HG02973 (cell line): ENCODE measurements around the gene GALNT9.
"Not testable (repeated sequence)": the region's sequence is repeated elsewhere in the genome, so short reads cannot be mapped to it uniquely, and the experiment has no call there.

Experiments
- ATAC-seq: cut with Tn5 transposase; IDR thresholded peaks from one replicate; pipeline ENCODE4 v1.9.1; 2021; ENCODE audit warnings: moderate library complexity; ENCODE audit not compliant: unreplicated experiment

GALNT9 gene

DNA sequence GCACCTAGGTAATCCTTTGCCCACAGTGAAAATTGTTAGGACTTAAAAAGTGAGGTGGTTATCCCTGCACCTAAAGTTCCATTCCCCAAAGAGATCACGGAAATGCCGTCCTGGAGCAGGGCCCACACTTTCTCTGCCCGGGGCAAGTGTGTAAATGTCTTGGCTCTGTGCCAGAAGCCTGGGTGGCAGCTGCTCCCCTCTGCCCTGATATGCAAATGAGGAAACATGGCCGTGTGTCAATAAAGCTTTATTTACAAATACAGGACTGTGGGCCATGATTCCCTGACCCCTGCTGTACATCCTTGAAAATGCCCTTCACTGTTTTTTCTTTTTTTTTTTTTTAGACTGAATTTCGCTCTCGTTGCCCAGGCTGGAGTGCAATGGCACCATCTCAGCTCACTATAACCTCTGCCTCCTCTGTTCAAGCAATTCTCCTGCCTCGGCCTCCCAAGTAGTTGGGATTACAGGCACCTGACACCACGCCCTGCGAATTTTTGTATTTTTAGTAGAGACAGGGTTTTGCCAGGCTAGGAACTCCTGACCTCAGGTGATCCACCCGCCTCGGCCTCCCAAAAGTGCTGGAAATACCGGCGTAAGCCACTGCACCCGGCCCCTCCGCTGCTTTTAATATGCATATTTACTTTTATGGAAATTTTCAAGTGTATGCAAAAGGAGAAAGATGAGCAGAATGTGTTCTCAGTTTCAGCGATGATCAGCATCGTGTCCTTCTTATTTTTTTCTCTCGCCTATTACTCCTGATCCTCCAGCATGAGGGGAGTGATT, 75.5 kb downstream of the GALNT9 start:
- ATAC-seq, result no peak

DNA sequence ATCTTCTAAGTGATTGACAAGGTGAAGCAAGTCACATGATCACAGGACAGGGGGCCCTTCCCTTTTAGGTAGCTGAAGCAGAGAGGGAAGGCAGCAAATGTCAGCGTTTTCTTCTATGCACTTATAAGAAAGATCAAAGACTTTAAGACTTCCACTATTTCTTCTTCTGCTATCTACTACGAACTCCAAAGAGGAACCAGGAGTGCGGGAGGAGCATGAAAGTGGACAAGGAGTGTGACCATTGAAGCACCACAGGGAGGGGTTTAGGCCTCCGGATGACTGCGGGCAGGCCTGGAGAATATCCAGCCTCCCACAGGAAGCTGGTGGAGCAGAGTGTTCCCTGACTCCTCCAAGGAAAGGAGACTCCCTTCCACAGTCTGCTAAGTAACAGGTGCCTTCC, 76.4 kb downstream of the GALNT9 start:
- ATAC-seq, result not testable (repeated sequence)

DNA sequence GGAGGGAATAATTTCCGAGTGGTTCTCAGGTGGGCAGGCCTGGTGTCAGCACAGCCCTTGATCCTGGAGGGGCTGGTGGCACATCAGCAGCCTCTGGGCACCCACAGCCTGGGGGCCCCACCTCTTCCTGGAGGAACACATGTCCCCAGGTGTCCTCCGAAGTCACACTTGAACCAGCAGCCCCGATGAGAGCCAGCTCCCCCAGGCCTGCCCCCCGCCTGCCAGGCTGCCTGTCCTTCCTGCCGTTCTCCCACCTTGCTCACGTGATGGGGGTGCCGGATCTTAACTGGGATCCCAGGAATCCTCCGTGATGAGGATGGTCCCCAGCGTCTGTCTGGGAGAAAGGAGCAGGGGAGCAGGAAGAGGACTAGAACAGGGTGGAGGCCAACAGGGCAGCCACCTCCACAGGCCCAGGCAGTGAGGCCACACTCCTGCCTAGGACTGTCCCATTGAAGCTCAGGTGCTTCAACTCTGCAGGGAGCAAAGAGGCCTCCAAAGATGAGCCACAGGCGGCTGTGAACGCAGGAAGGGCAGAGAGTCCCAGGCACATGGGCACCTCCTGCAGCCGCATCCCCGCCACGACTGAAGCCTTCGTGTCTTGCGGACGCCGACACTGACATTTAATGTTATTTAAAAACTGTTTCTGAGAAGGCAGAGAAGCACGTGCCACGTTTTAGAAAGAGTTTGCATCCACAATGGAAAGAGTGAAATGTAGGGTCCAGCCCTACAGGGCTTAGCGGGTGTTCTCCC, 77.5 kb downstream of the GALNT9 start:
- no peak for ATAC-seq

DNA sequence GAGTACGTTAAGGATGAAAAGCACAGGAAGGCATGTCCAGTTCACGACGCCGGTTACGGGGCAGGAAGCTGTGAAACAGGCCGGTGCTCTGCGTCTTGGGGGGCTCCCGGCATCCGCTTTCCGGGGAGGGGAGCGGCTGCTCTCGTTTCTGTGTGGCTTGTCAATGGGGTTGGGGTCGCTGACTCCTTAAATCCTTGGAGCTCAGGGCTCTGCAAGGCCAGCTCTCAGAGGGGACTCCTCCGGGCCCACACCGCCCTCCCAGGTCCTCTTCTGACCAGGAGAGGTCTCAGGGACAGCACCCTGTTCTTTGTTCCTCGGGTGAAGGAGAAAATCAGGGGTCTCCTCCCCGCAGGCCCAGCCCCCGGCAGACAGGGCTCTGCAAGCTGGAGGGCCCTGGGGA, 78.1 kb downstream of the GALNT9 start:
- no peak for ATAC-seq

DNA sequence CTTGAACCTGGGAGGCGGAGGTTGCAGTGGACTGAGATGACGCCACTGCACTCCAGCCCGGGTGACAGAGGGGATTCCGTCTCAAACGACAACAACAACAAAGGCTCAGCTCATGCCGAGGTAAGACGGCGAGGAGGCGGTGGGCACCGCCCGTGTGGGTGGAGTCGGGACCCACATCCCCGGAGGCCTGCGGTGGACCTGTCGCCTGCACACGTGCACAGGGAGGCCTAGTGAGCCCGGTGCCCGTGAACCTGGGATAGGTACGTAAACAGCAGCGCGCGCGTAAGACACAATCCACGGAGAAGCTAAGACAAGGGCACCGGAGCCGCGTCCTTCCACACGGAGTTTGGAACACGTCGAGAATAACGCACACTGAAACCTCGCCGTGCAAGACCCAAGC, 78.7 kb downstream of the GALNT9 start:
- no peak for ATAC-seq

DNA sequence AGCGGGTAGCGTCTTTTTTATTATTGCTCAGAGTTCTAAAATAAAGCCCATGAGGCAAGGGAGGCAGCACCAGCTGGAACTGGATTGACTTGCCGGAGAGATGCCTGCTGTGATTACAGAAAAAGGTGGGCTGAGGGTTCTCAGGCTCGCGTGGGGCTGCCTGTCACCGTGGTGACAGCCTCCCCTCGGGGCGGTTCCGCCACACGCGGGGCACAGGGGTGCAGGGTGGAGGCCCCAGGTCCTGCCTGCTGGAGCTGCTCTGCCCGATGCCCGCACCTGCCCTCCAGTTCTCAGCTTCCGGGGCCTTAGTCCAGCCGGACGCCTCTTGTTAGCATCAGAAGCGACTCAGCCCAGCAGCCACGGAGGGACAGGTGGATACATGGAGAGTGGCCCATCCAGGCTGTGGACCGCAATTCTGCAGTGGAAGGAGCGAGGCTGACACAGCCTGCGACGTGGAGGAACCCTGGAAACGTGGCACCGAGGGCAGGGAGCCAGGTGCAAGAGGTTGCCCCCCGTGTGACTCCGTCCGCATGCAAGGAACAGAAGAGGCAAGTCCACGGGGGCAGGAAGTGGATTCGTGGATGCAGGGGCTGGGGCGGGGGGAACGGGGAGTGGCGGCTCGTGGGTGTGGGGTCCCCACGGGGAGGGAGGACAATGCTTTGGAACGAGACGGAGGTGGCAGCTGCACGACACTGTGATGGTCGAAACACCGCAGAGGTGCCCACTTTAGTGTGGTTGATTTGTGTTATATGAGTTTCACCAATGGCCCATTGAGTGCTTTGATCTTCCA, 79.5 kb downstream of the GALNT9 start:
- no peak for ATAC-seq

DNA sequence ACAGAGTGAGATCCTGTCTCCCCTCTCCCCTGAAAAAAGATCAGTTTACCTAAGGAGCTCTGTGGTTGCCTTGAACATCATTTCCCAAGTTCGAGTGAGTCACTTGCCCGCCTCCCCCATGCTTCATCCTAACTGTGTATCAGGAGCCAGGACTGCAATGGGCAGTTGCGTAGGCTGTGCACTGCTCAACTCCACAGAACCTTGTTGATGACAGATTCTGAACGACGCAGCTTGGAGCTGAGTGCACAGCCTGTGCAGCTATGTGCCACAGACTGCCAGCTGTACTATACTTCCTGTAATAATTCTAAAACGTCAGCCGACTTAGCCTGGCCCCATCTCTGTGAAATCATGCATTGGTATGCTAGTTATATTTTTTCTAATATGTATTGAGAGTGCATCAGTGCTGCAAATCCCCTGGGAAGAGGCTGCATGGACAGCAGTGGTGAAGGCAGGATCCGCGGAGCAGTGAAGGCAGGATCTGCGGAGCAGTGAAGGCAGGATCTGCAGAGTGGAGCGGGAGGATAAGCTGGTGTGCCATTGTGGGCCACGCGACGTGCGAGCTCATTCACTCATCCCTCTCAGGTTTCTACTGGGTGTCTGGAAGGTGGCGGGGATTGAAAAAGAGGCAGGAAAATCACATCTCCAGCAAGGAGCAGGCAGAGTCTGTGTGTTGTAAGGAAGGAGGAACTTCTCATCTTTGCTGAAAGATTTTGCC, 80.8 kb downstream of the GALNT9 start:
- no peak for ATAC-seq

DNA sequence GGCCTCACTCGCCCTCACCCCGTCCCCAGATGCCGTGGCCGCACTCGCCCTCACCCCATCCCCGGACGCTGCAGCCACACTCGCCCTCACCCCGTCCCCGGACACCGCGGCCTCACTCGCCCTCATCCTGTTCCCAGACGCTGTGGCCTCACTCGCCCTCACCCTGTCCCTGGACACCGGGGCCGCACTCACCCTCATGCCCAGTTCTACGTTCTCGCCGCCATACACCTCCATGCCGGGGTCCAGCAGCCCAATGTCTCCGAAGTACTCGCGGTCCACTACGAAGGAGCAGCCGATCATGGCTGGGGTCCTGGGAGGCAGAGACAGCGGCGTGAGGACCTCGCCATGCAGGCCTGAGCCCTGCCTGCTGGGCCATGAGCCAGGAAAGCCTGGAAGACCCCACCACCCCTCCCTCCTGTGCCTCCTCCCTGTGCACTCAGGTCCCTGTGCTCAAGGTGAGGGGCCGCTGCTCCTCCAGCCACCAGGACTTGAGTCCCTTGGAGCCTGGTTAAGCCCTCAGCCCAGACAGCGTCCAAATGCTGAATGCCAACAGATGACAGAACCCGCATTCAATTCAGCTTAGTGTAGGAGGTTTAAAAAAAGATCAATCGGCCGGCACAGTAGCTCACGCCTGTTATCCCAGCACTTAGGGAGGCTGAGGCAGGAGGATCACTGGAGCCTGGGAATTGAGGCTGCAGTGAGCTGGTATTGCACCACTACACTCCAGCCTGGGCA, 81.5 kb downstream of the GALNT9 start:
- no peak for ATAC-seq

DNA sequence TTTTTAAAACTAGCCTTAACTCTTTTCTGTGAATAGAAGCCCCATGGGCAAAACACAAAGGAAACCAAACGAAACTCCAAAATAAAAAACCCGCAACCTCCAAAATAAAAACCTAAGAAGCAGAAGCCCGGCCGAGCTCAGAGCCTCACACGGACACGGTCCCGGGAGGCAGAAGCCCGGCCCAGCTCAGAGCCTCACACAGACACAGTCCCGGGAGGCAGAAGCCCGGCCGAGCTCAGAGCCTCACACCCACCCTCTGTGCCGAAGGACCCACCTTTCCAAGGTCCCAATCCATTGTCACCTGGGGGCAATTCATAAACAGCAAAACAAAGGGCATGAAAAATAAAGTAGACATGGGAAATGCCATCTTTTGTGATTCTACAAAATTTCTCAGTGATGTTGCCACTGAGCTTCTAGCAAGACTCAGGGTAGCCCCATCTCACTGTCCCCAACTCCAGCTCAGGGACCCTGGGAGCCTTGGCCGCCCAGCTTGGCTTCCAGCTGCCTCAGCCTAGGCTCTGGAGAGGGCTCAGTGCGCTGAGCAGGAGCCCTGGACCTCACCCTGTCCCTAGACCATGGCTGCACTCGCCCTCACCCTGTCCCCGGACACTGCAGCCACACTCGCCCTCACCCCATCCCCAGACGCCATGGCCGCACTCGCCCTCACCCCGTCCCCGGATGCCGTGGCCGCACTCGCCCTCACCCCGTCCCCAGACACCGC, 82.2 kb downstream of the GALNT9 start:
- ATAC-seq, result no peak

DNA sequence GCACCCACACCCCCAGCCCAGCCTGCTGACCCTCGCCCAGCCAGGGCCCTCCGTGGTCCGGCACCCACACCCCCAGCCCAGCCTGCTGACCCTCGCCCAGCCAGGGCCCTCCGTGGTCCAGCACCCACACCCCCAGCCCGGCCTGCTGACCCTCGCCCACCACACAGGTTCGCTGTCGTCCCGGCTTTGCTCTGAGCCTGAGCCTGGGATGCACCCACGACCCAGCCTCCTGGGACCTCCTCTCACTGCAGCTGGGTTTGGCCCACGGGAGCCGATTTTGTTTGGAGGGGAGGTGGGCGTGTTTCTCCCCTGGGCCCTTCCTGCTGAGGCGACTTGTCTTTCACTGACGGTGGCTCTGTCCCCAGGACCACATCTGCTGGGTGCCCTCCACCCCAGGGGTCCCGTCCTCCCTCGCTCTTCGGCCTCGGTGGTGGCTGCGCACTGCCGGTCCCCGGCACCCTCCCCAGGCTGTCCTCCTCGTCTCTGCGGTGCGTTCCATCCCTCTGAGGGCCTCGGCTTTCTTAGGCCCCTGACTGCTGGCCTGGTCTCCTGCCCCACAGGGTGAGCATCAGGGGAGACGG, 83.8 kb downstream of the GALNT9 start:
- no peak for ATAC-seq

DNA sequence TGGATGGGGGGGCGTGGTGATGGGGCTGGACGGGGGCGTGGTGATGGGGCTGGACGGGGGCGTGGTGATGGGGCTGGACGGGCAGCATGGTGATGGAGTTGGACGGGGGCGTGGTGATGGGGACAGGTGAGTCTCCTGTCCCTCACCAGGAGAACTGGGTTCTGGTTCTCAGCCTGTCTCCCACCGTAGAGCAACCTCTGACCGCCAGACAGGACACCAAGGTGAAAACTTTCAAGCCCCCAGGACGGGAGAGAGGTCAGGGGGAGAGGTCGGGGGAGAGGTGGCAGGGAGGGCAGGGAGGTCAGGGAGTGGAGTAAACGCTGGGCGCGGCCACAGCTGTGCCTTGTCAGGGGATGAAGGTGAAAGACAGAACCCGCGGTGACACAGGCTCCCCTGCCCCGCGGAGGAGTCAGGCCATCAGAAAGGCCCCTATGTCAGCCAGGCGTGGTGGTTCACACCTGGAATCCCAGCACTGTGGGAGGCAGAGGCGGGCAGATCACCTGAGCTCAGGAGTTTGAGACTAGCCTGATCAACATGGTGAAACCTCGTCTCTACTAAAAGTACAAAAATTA, 84.6 kb downstream of the GALNT9 start:
- no peak for ATAC-seq

DNA sequence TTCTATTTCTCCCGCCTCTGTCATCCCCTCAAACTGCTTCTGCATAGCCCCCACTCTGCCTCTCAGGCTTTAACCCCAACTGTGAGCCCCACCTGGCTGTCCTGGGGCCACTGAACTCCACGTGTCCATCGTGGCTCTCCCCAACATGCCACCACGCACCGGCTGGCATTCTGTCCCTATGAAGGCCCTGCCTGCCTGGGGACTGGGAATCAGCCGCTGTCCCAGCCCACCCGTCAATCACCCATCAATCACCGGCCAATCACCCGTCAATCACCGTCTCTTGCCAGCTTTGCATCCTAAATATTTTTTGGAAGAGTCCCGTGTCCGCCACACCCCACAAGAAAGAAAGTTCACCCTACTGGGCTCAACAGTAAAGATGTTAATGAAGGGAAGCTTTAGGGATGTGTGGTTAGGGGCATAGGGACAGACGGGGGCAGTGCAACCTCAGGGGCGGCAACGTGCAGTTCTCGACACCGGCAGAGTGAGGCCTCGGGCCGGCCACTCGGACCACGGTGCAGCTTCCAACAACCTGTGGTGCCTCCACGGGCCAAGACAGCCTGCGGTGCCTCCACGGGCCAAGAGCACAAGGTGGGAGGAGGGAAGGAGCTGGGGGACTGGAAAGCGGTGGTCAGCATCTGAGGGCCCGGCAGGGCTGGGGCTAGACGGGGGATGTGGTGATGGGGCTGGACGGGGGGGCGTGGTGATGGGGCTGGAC, 85.6 kb downstream of the GALNT9 start:
- ATAC-seq, result no peak

DNA sequence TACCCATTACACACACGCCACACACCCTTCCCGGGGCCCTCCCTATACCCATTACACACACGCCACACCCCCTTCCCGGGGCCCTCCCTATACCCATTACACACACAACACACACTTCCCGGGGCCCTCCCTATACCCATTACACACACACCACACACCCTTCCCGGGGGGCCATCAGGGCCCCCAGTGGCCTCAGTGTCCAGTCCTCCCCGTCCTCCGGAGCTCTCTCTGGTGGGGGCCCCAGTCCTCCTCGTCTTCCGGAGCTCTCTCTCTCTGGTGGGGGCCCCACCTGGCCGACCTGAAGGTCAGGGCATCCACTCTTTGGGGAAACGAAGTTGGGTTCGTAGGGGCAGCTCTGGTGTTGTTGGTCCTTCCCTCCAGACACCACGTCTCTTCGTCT, 86.2 kb downstream of the GALNT9 start:
- ATAC-seq, result not testable (repeated sequence)

DNA sequence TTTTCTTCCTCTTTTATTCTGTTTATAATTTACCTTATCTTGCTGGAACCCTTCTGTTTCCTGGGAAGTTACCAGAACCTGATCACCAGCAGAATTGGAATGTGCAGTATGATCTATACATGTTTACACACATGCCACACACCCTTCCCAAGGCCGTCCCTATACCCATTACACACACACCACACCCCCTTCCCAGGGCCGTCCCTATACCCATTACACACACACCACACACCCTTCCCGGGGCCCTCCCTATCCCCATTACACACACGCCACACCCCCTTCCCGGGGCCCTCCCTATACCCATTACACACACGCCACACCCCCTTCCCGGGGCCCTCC, 88.8 kb downstream of the GALNT9 start:
- not testable (repeated sequence) for ATAC-seq

DNA sequence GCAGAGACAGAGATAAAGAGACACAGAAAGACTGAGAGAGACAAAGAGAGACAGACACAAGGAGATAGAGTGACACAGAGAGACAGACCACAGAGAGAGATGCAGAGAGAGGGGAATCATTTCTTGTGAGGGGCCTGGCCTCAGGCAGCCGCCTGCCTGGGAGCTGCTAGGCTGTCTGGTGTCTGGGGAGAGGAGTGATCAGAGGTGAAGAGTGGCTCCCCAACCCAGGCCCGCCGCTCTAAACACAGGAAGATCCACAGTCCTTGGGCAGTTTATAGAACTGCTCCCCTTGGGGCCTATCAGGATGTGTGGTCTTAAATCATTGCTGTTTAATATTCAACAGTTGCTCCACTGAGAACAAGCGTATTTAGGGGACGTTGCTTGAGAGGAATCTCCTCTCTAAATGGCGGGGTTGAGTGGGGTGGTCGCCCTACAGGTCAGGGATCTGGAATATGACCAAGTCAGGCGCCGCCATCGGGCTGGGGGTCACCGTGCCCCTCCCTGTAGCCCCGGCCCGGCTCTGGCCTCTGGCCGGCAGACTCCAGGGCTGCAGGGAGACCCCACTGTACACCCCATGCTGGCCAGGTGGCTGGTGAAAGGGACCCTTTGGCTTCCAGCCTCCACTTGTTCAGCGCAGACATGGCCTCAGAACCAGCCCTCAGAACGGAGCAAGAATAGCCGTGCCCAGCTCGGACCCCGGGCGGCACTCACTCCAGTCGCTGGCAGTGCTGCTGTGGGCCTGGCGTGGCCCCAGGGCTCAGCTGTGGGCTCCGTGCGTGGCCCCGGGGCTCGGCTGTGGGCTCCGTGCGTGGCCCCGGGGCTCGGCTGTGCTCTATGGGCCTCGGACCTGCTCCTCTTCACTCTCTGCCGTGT, 89.4 kb downstream of the GALNT9 start:
- no peak for ATAC-seq

DNA sequence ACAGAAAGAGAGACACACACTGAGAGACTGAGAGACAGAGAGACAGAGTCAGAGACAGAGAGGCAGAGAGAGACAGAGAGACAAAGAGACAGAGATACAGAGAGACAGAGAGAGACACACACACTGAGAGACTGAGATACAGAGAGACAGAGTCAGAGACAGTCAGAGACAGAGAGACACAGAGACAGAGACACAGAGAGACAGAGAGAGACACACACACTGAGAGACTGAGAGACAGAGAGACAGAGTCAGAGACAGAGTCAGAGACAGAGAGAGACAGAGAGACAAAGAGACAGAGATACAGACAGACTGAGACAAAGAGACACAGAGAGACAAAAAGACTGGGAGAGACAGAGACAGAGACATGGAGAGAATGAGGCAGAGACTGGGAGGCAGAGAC, 90.0 kb downstream of the GALNT9 start:
- ATAC-seq, result no peak

DNA sequence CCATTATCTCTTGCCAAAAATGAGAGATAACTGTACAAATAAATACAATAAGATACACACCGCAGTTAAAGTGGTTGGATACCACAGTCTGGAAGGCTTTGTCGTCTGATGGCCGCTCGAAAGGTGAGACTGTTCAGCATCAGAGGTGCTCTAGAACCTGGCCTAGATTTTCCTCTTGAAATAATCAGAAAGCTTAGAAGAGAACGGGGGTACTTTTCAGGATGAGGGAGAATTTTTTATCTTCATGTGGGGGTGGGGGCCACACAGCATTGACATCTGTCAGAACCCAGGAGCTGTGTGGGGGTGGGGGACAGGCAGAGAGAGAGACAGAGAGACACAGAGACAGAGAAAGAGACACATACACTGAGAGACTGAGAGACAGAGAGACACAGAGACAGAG, 90.5 kb downstream of the GALNT9 start:
- ATAC-seq, result no peak

DNA sequence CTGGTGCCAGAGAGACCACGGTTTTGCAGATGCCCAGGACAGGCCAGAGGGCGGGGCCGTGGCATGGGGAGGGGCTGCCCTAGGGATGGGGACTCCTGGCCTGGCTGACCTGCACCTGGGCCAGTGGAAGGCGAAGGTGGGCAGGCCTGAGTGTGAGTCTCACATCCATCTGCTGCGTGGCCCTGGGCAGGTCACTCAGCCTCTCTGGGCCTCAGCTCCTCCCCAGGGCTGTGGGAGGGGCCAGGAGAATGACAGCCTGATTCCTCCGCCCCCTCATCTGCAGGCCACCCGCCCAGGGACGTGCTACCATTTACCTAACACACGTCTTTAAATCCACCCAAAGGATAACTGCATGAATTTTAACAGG, 90.9 kb downstream of the GALNT9 start:
- ATAC-seq, result no peak
